CD14-positive monocyte (primary cell): Measurements from ENCODE around the gene TFF1. TPM values are rescaled to one million over a fixed set of nuclear protein-coding genes. Genes with fewer than 3 reads are reported as not detected.

Experiments used
- DNase-seq, 3 donors: peaks; one replicate each; pipeline ENCODE4 v3.0.0-alpha.2; 2011 to 2022
- H2AFZ ChIP-seq: 2 replicates; pipeline ENCODE4 v1.6.0; 2012; ENCODE audit warnings: mild to moderate bottlenecking, low read depth, low read length, inconsistent platforms; ENCODE audit not compliant: insufficient read depth, poor library complexity, severe bottlenecking
- H3K27ac ChIP-seq, 2 donors: 1 replicate in 1 of 2; 2 replicates in 1 of 2; pipeline ENCODE4 v1.5.1; 2012 to 2013; ENCODE audit warnings: low read length in 2 of 2, control low read depth in 1 of 2, inconsistent platforms in 1 of 2, low read depth in 1 of 2, mild to moderate bottlenecking in 1 of 2
- H3K27me3 ChIP-seq, 2 donors: one replicate each; pipeline versions ENCODE4 v1.6.0 to v1.6.1; 2011 to 2013; ENCODE audit warnings: low read length in 2 of 2; ENCODE audit not compliant: control insufficient read depth in 2 of 2, insufficient read depth in 2 of 2
- H3K36me3 ChIP-seq, 2 donors: replicated peaks in 1 of 2; 1 replicate in 1 of 2; 2 replicates in 1 of 2; pipeline versions ENCODE4 v1.5.1 to v1.6.1; 2012 to 2013; ENCODE audit warnings: low read length in 2 of 2, control low read depth in 1 of 2, inconsistent platforms in 1 of 2, mild to moderate bottlenecking in 1 of 2; ENCODE audit not compliant: insufficient read depth in 2 of 2, control insufficient read depth in 1 of 2
- H3K4me1 ChIP-seq, 2 donors: 1 replicate in 1 of 2; 2 replicates in 1 of 2; pipeline versions ENCODE4 v1.5.1 to v1.6.1; 2012 to 2013; ENCODE audit warnings: low read length in 2 of 2, control low read depth in 1 of 2, inconsistent platforms in 1 of 2, mild to moderate bottlenecking in 1 of 2, moderate library complexity in 1 of 2; ENCODE audit not compliant: insufficient read depth in 2 of 2, control insufficient read depth in 1 of 2
- H3K4me2 ChIP-seq: replicated peaks from 2 replicates; pipeline ENCODE3; 2012; ENCODE audit warnings: low read length, moderate library complexity, mild to moderate bottlenecking; ENCODE audit not compliant: poor library complexity, severe bottlenecking; ENCODE audit errors: extremely low read depth
- H3K4me3 ChIP-seq, 3 experiments: fragments of 200-600 bp in 1 of 3; sonication (generic) in 1 of 3; replicated peaks in 1 of 3; 1 replicate in 2 of 3; 2 replicates in 1 of 3; pipeline ENCODE4 v1.5.1; 2011 to 2013; ENCODE audit warnings: low read length in 3 of 3, mild to moderate bottlenecking in 3 of 3, control low read depth in 2 of 3, low read depth in 2 of 3, inconsistent platforms in 1 of 3, moderate library complexity in 1 of 3
- H3K79me2 ChIP-seq: 2 replicates; pipeline ENCODE4 v1.6.0; 2012; ENCODE audit warnings: mild to moderate bottlenecking, control low read depth, inconsistent platforms, low read length, moderate library complexity; ENCODE audit not compliant: insufficient read depth
- H3K9ac ChIP-seq: 2 replicates; pipeline ENCODE4 v1.6.0; 2017; ENCODE audit warnings: low read length, mild to moderate bottlenecking; ENCODE audit not compliant: insufficient read depth, poor library complexity, severe bottlenecking
- H3K9me3 ChIP-seq, 2 donors: replicated peaks in 1 of 2; 1 replicate in 1 of 2; 2 replicates in 1 of 2; pipeline versions ENCODE4 v1.5.1 to v1.6.1; 2012 to 2013; ENCODE audit warnings: low read length in 2 of 2, control low read depth in 1 of 2; ENCODE audit not compliant: control insufficient read depth in 1 of 2, insufficient read depth in 1 of 2
- H4K20me1 ChIP-seq: 2 replicates; pipeline ENCODE4 v1.6.0; 2012; ENCODE audit warnings: mild to moderate bottlenecking, low read length, control low read depth, moderate library complexity; ENCODE audit not compliant: insufficient read depth
- H3K27ac Mint-ChIP-seq, 7 donors: one replicate each; pipeline ENCODE4 v1.8.0; 2020; ENCODE audit warnings: mild to moderate bottlenecking in 7 of 7, mixed read lengths in 7 of 7, moderate library complexity in 6 of 7, inconsistent platforms in 2 of 7
- H3K27me3 Mint-ChIP-seq, 3 donors: one replicate each; pipeline ENCODE4 v1.8.0; 2021 to 2022; ENCODE audit warnings: low read depth in 3 of 3, mild to moderate bottlenecking in 3 of 3, mixed read lengths in 3 of 3, moderate library complexity in 3 of 3, inconsistent platforms in 1 of 3
- H3K36me3 Mint-ChIP-seq, 2 donors: one replicate each; pipeline ENCODE4 v1.8.0; 2020; ENCODE audit warnings: mixed read lengths in 2 of 2, inconsistent platforms in 1 of 2, mild to moderate bottlenecking in 1 of 2
- H3K4me1 Mint-ChIP-seq: one replicate; pipeline ENCODE4 v1.8.0; 2020; ENCODE audit warnings: mild to moderate bottlenecking, mixed read lengths
- H3K4me3 Mint-ChIP-seq, 2 donors: one replicate each; pipeline ENCODE4 v1.8.0; 2020; ENCODE audit warnings: mild to moderate bottlenecking in 2 of 2, mixed read lengths in 2 of 2, moderate library complexity in 1 of 2
- H3K9me3 Mint-ChIP-seq, 7 donors: one replicate each; pipeline ENCODE4 v1.8.0; 2020 to 2022; ENCODE audit warnings: mixed read lengths in 7 of 7, mild to moderate bottlenecking in 6 of 7, moderate library complexity in 6 of 7, inconsistent platforms in 2 of 7
- CTCF ChIP-seq: fragments of 200-600 bp; IDR thresholded peaks from one replicate; pipeline ENCODE4 v1.8.0; 2022; ENCODE audit warnings: antibody characterized with exemption, mild to moderate bottlenecking
- whole genome bisulfite sequencing: methylation state at CpG from one replicate; pipeline ENCODE4 v1.1.5; 2013; ENCODE audit warnings: missing lambda C conversion rate; ENCODE audit not compliant: insufficient coverage; 5-methylcytosine and 5-hydroxymethylcytosine counted together
- intact Hi-C, 2 donors: fragments of 100-400 bp; cut with micrococcal nuclease; formaldehyde crosslinking; loops; one replicate each; pipeline versions ENCODE4 v1.15.0 to v1.15.1; 2023
- polyA plus RNA-seq, 3 donors: library from polyadenylated mRNA; depleted of rRNA in 1 of 3; unstranded in 2 of 3; stranded (reverse) in 1 of 3; fragments of 300-500 nt in 2 of 3; fragments of >200 nt in 1 of 3; fragmentation: Illumina TruSeq in 2 of 3; gene quantifications; 1 replicate in 2 of 3; 2 replicates in 1 of 3; pipeline ENCODE4 v1.2.3, GENCODE V29; 2012 to 2021

TFF1 gene
- polyA plus RNA-seq, 3 donors = not detected

GRCh38 chr21:42356650-42357049 lies 9.7 kb downstream of the TFF1 start:
- 86% methylated on average over 6 of the region's 6 CpGs for WGBS
- Histone ChIP-seq H3K4me2 (no peak overlapping the region), H3K79me2 (no peaks in the 10 kb centered on the region), H3K9ac (no peak overlapping the region), H3K9me3 (peaks cover 3 to 17% of the 10 kb centered on the region in 2 donors), H3K4me1 (no peaks in the 10 kb centered on the region), H3K27ac (no peak overlapping the region), H2AFZ (no peak overlapping the region), H4K20me1 (no peaks in the 10 kb centered on the region), H3K36me3 (no peaks in the 10 kb centered on the region), H3K27me3 (no peaks in the 10 kb centered on the region), H3K4me3 (no peak overlapping the region)
- DNase-seq = no peak
- TF ChIP-seq CTCF = no peak
- no peaks in the 10 kb centered on the region for H3K36me3 Mint-ChIP-seq
- intact Hi-C loops = no loop called here
- H3K9me3 Mint-ChIP-seq = peaks cover 4 to 29% (median 18%) of the 10 kb centered on the region in 7 donors
- H3K4me1 Mint-ChIP-seq = no peaks in the 10 kb centered on the region
- no peak overlapping the region for H3K4me3 Mint-ChIP-seq
- peaks cover 1 to 6% (median 4%) of the 10 kb centered on the region in 3 donors for H3K27me3 Mint-ChIP-seq
- H3K27ac Mint-ChIP-seq = no peak overlapping the region

- no peak overlapping the region for H3K4me3 Mint-ChIP-seq
- H3K27ac Mint-ChIP-seq = no peak overlapping the region
- Histone ChIP-seq H3K4me1 (no peaks in the 10 kb centered on the region), H3K9me3 (peaks cover 3 to 17% of the 10 kb centered on the region in 2 donors), H3K4me2 (no peak overlapping the region), H3K4me3 (no peak overlapping the region), H3K9ac (no peak overlapping the region), H3K79me2 (no peaks in the 10 kb centered on the region), H4K20me1 (no peaks in the 10 kb centered on the region), H3K27me3 (no peaks in the 10 kb centered on the region), H2AFZ (no peak overlapping the region), H3K27ac (no peak overlapping the region), H3K36me3 (no peaks in the 10 kb centered on the region)
- H3K27me3 Mint-ChIP-seq = peaks cover 1 to 6% (median 3%) of the 10 kb centered on the region in 3 donors
- H3K9me3 Mint-ChIP-seq = peaks cover 4 to 29% (median 18%) of the 10 kb centered on the region in 7 donors
- intact Hi-C loops = no loop called here
- TF ChIP-seq CTCF = no peak
- H3K4me1 Mint-ChIP-seq = no peaks in the 10 kb centered on the region
- DNase-seq = no peak
- no CpG with 5 or more reads among the region's 2 CpGs for WGBS
- H3K36me3 Mint-ChIP-seq = no peaks in the 10 kb centered on the region
Measured at GRCh38 chr21:42356046-42356445, 10.3 kb downstream of the TFF1 start.
